Measurements from ENCODE around the gene PTPRN2. TPM values are rescaled to one million over a fixed set of nuclear protein-coding genes. Genes with fewer than 3 reads are reported as not detected.

Gene PTPRN2
- total and polyA plus RNA-seq, 2 of the 13 experiments (the other 11 are each of a cell fraction or from before 2014, with no cell fraction given): 2.5 to 24.2 TPM

- TF ChIP-seq ATF7-NPFF (CRISPR knock-in tag; IDR thresholded peaks at IDR 0.05; ENCODE audit: low read depth) (no peak), KMT2B (CRISPR knock-in tag; IDR thresholded peaks at IDR 0.05) (no peak), HNRNPLL (IDR thresholded peaks at IDR 0.05; ENCODE audit: low read depth, low read length, poor library complexity, severe bottlenecking) (no peak), POGK (CRISPR knock-in tag; conservative IDR thresholded peaks at IDR 0.05) (no peak)
- TF ChIP-seq, protein P1, sequence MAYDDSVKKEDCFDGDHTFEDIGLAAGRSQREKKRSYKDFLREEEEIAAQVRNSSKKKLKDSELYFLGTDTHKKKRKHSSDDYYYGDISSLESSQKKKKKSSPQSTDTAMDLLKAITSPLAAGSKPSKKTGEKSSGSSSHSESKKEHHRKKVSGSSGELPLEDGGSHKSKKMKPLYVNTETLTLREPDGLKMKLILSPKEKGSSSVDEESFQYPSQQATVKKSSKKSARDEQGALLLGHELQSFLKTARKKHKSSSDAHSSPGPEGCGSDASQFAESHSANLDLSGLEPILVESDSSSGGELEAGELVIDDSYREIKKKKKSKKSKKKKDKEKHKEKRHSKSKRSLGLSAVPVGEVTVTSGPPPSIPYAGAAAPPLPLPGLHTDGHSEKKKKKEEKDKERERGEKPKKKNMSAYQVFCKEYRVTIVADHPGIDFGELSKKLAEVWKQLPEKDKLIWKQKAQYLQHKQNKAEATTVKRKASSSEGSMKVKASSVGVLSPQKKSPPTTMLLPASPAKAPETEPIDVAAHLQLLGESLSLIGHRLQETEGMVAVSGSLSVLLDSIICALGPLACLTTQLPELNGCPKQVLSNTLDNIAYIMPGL (CRISPR knock-in tag; IDR thresholded peaks at IDR 0.05; ENCODE audit: borderline replicate concordance in 1 of 2, low read depth in 1 of 2): no peak
Observed at GRCh38 chr7:157793087-157793353, 794.6 kb downstream of the PTPRN2 start (continued).

DNA sequence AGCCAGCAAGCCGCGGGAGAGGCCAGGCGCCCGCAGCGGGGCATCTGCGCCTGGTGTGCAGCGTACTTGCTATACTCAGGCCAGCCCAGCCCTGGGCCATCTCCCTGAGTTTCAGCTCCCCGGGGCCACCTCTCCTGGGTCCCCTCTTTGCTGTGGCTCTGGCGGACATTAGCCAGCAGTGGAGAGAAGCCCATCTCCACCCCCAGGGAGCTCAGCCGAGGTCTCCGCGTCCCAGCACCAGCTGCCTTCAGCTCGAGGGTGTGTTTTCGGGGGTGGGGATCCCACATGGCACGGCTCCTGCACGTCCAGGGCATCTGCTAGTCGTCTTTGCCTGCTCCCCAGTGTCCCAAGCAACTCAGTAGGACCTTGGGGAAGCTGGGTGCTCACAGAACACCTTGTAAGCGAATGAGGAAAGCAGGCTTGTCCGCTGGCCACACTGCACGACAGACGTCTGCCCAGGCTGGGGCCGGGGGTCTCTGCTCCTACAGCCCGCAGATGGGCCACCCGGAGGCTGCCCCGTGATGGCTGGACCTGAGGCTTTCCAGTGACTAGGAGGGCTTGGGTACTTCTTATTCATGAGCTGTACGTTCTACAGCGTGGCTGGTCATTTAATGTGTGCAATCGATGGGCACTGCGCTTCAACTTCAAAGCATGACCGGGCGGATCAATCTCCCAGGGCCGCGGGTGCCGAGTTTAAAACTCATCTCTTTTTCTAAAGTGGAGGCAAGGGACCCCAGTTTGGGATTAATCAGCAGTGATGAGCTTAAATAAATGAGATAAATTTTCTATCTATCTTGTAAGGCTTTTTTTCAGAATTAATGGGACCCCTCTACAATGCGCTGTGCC, 795.2 kb downstream of the PTPRN2 start:
- DNase-seq (ENCODE audit: low spot score) (no peak), FAIRE-seq (no peak), ATAC-seq (no peak)
- H3K79me2 ChIP-seq (ENCODE audit: insufficient read depth, low read length): no peaks in the 10 kb centered on the region
- ChIA-PET CTCF (ENCODE audit: low intra/inter-chr PET ratio, low total read pairs) (no interaction called here), POLR2A (no interaction called here)
- H3K4me1 ChIP-seq (ENCODE audit: insufficient read depth, low read length): no peaks in the 10 kb centered on the region
- in situ Hi-C loops (cut with HindIII; ENCODE audit: extremely low pct_ligation_motif_present, low pct_unique_long_range_greater_than_20kb) (no loop called here), intact Hi-C loops (cut with micrococcal nuclease; ENCODE audit: unreplicated experiment) (no loop called here)
- H3K9ac ChIP-seq (ENCODE audit: insufficient read depth, low read depth, low read length): no peak overlapping the region
- no peak overlapping the region for H2AFZ ChIP-seq (ENCODE audit: low read length)
- 56% methylated on average over 22 of the region's 35 CpGs for WGBS (ENCODE audit: low lambda C conversion rate)
- no peak overlapping the region for H3K4me3 ChIP-seq (replicated peaks in 1 of 3; ENCODE audit: insufficient read depth in 1 of 3, low read depth in 2 of 3, low read length in 3 of 3)
- H3K27me3 ChIP-seq (ENCODE audit: control insufficient read depth in 1 of 2, insufficient read depth in 2 of 2, low read length in 2 of 2): peaks cover 0 to 38% of the 10 kb centered on the region in 2 experiments; a peak in 3 of 5 replicates
- no peaks in the 10 kb centered on the region for H3K9me3 ChIP-seq (ENCODE audit: low read length)
- H3K4me2 ChIP-seq (ENCODE audit: low read depth, low read length): no peak overlapping the region
- no peaks in the 10 kb centered on the region for H3K36me3 ChIP-seq (replicated peaks in 1 of 2; ENCODE audit: control insufficient read depth in 1 of 2, insufficient read depth in 2 of 2, low read length in 2 of 2)
- H3K27ac ChIP-seq (ENCODE audit: extremely low read length, insufficient read depth, low read length): no peak overlapping the region
- BruUV-seq (replicated peaks): no TSS peak
- H4K20me1 ChIP-seq (ENCODE audit: insufficient read depth, low read length): peaks cover 6% of the 10 kb centered on the region; the same call in 1 of the 2 replicates
- TF ChIP-seq ZNF761 (CRISPR knock-in tag; conservative IDR thresholded peaks at IDR 0.05) (no peak), CREBL2 (CRISPR knock-in tag; IDR thresholded peaks at IDR 0.05; ENCODE audit: borderline replicate concordance) (no peak), XRCC5 (optimal IDR thresholded peaks at IDR 0.05; ENCODE audit: low read length) (no peak)
- TF ChIP-seq, protein P2, sequence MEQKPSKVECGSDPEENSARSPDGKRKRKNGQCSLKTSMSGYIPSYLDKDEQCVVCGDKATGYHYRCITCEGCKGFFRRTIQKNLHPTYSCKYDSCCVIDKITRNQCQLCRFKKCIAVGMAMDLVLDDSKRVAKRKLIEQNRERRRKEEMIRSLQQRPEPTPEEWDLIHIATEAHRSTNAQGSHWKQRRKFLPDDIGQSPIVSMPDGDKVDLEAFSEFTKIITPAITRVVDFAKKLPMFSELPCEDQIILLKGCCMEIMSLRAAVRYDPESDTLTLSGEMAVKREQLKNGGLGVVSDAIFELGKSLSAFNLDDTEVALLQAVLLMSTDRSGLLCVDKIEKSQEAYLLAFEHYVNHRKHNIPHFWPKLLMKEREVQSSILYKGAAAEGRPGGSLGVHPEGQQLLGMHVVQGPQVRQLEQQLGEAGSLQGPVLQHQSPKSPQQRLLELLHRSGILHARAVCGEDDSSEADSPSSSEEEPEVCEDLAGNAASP (CRISPR knock-in tag; IDR thresholded peaks at IDR 0.05; ENCODE audit: borderline replicate concordance): no peak
- TF ChIP-seq, protein P3, sequence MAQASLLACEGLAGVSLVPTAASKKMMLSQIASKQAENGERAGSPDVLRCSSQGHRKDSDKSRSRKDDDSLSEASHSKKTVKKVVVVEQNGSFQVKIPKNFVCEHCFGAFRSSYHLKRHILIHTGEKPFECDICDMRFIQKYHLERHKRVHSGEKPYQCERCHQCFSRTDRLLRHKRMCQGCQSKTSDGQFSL (CRISPR knock-in tag; IDR thresholded peaks at IDR 0.05): no peak
- TF ChIP-seq, protein P4, sequence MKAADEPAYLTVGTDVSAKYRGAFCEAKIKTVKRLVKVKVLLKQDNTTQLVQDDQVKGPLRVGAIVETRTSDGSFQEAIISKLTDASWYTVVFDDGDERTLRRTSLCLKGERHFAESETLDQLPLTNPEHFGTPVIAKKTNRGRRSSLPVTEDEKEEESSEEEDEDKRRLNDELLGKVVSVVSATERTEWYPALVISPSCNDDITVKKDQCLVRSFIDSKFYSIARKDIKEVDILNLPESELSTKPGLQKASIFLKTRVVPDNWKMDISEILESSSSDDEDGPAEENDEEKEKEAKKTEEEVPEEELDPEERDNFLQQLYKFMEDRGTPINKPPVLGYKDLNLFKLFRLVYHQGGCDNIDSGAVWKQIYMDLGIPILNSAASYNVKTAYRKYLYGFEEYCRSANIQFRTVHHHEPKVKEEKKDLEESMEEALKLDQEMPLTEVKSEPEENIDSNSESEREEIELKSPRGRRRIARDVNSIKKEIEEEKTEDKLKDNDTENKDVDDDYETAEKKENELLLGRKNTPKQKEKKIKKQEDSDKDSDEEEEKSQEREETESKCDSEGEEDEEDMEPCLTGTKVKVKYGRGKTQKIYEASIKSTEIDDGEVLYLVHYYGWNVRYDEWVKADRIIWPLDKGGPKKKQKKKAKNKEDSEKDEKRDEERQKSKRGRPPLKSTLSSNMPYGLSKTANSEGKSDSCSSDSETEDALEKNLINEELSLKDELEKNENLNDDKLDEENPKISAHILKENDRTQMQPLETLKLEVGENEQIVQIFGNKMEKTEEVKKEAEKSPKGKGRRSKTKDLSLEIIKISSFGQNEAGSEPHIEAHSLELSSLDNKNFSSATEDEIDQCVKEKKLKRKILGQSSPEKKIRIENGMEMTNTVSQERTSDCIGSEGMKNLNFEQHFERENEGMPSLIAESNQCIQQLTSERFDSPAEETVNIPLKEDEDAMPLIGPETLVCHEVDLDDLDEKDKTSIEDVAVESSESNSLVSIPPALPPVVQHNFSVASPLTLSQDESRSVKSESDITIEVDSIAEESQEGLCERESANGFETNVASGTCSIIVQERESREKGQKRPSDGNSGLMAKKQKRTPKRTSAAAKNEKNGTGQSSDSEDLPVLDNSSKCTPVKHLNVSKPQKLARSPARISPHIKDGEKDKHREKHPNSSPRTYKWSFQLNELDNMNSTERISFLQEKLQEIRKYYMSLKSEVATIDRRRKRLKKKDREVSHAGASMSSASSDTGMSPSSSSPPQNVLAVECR (CRISPR knock-in tag; IDR thresholded peaks at IDR 0.05; ENCODE audit: borderline replicate concordance): no peak
